K562 (cell line): ENCODE measurements around the gene KCTD12. TPM values are rescaled to one million over a fixed set of nuclear protein-coding genes. Genes with fewer than 3 reads are reported as not detected.

ENCODE experiments used
- ATAC-seq: fragments of 200-7000 bp; cut with Tn5 transposase; 3 replicates; pipeline ENCODE4 v1.9.1; 2020; ENCODE audit warnings: moderate library complexity
- BruUV-seq: library from RNA; stranded (reverse); fragments of 400-500 nt; replicated peaks from 2 replicates; lab custom pipeline; 2021; lab: Mats Ljungman, UMichigan
- CTCF ChIA-PET: fragments of 300-600 bp; formaldehyde crosslinking; extraction: SDS; loops from one replicate; lab custom pipeline; 2021; ENCODE audit warnings: low intra/inter-chr PET ratio; lab: Yijun Ruan, JAX
- POLR2A ChIA-PET: fragments of 300-600, 350-650 bp; sonication (Branson Sonifier 250); formaldehyde crosslinking; extraction: SDS; loops from one replicate; lab custom pipeline; 2021; ENCODE audit warnings: antibody characterized with exemption, inconsistent platforms; lab: Yijun Ruan, JAX
- DNase-seq, 4 experiments: peaks; one replicate each; pipeline versions ENCODE4 v3.0.0 to v3.0.0-alpha.2; 2011 to 2018; ENCODE audit warnings: low spot score in 3 of 4, mixed read lengths in 3 of 4; ENCODE audit errors: extremely low read depth in 1 of 4
- FAIRE-seq: peaks from 2 replicates; lab custom pipeline; 2011; peaks lifted over from hg19 to GRCh38; lab: Jason Lieb, UNC
- H2AFZ ChIP-seq: 2 replicates; pipeline ENCODE4 v1.6.0; 2011; ENCODE audit warnings: low read depth, low read length, control low read depth, inconsistent platforms
- H3K27ac ChIP-seq: fragments of 200-600 bp; 3 replicates; pipeline ENCODE4 v1.8.0; 2011; ENCODE audit warnings: low read depth, mild to moderate bottlenecking, control low read depth, inconsistent platforms, low read length, moderate library complexity, mixed read lengths; ENCODE audit errors: extremely low read depth
- H3K27me3 ChIP-seq, 2 experiments: fragments of 300-600 bp in 1 of 2; 2 replicates in 1 of 2; 3 replicates in 1 of 2; pipeline versions ENCODE4 v1.6.0 to v1.8.0; 2011; ENCODE audit warnings: inconsistent platforms in 2 of 2, low read length in 2 of 2, mild to moderate bottlenecking in 1 of 2, mixed read lengths in 1 of 2, moderate library complexity in 1 of 2; ENCODE audit not compliant: control insufficient read depth in 2 of 2, insufficient read depth in 2 of 2
- H3K36me3 ChIP-seq: fragments of 300-600 bp; 3 replicates; pipeline ENCODE4 v1.8.0; 2011; ENCODE audit warnings: mild to moderate bottlenecking, low read length, inconsistent platforms; ENCODE audit not compliant: control insufficient read depth, insufficient read depth
- H3K4me1 ChIP-seq, 2 experiments: fragments of 200-600 bp in 1 of 2; replicated peaks in 1 of 2; 2 replicates in 1 of 2; 3 replicates in 1 of 2; pipeline versions ENCODE4 v1.5.1 to v1.8.0; 2011; ENCODE audit warnings: inconsistent platforms in 2 of 2, low read length in 2 of 2, mild to moderate bottlenecking in 1 of 2, mixed read lengths in 1 of 2, moderate library complexity in 1 of 2; ENCODE audit not compliant: control insufficient read depth in 2 of 2, insufficient read depth in 2 of 2
- H3K4me2 ChIP-seq: 2 replicates; pipeline ENCODE4 v1.6.1; 2011; ENCODE audit warnings: low read length, control low read depth, inconsistent platforms, mixed read lengths; ENCODE audit not compliant: insufficient read depth
- H3K4me3 ChIP-seq: fragments of 200-600 bp; sonication (generic), shearing (Covaris generic); 2 replicates; pipeline ENCODE4 v1.5.1; 2016; ENCODE audit warnings: control low read depth, inconsistent platforms
- H3K79me2 ChIP-seq: fragments of 200-600 bp; 3 replicates; pipeline ENCODE4 v1.8.0; 2011; ENCODE audit warnings: low read length, inconsistent platforms; ENCODE audit not compliant: control insufficient read depth, insufficient read depth
- H3K9ac ChIP-seq, 2 experiments: 2 replicates each; pipeline versions ENCODE4 v1.6.0 to v1.6.1; 2011; ENCODE audit warnings: low read depth in 2 of 2, low read length in 2 of 2, control low read depth in 1 of 2, inconsistent platforms in 1 of 2, mild to moderate bottlenecking in 1 of 2, mixed read lengths in 1 of 2; ENCODE audit not compliant: insufficient read depth in 1 of 2
- H3K9me1 ChIP-seq: one replicate; pipeline ENCODE4 v1.6.0; 2011; ENCODE audit warnings: inconsistent platforms, mild to moderate bottlenecking, low read length, moderate library complexity; ENCODE audit not compliant: control insufficient read depth, insufficient read depth
- H3K9me3 ChIP-seq: replicated peaks from 2 replicates; pipeline ENCODE4 v1.5.1; 2011; ENCODE audit warnings: low read depth, low read length, inconsistent platforms; ENCODE audit not compliant: control insufficient read depth, insufficient read depth
- H4K20me1 ChIP-seq: replicated peaks from 2 replicates; pipeline ENCODE4 v1.6.1; 2011; ENCODE audit warnings: low read length, inconsistent platforms, mixed read lengths; ENCODE audit not compliant: control insufficient read depth, insufficient read depth
- BRD9 ChIP-seq: fragments of 450-650 bp; IDR thresholded peaks from 2 replicates; pipeline ENCODE4 v1.6.1; 2018; ENCODE audit warnings: low read depth; ENCODE audit not compliant: partially characterized antibody
- DNMT1 ChIP-seq: fragments of 450-650 bp; IDR thresholded peaks from 2 replicates; pipeline ENCODE4 v1.6.1; 2016; ENCODE audit warnings: antibody characterized with exemption, mild to moderate bottlenecking
- E2F6 ChIP-seq, 2 experiments: IDR thresholded peaks; 2 replicates each; pipeline ENCODE4 v1.6.1; 2011; ENCODE audit warnings: borderline replicate concordance in 1 of 2, control low read depth in 1 of 2, low read depth in 1 of 2, low read length in 1 of 2, mild to moderate bottlenecking in 1 of 2, mixed read lengths in 1 of 2, moderate library complexity in 1 of 2; ENCODE audit not compliant: insufficient read depth in 1 of 2, insufficient read length in 1 of 2, poor library complexity in 1 of 2, severe bottlenecking in 1 of 2; ENCODE audit errors: extremely low read depth in 1 of 2
- ETV5 ChIP-seq: sonication (generic); formaldehyde crosslinking; IDR thresholded peaks from 2 replicates; pipeline ENCODE4 v1.4.0; 2020; ENCODE audit warnings: low read depth, mild to moderate bottlenecking, missing genetic modification reagents
- HIVEP1 ChIP-seq: fragments of 250-450 bp; sonication (Bioruptor Pico); IDR thresholded peaks from 2 replicates; pipeline ENCODE4 v1.4.0; 2020; ENCODE audit warnings: mild to moderate bottlenecking
- KDM5B ChIP-seq: fragments of 200-600 bp; sonication (generic); IDR thresholded peaks from 2 replicates; pipeline ENCODE4 v1.6.1; 2012; ENCODE audit warnings: low read depth, mild to moderate bottlenecking, moderate library complexity, low read length, control low read depth, inconsistent platforms; ENCODE audit not compliant: insufficient replicate concordance
- NFRKB ChIP-seq: fragments of 450-650 bp; IDR thresholded peaks from 2 replicates; pipeline ENCODE4 v1.6.1; 2016; ENCODE audit warnings: low read depth
- SMC3 ChIP-seq: conservative IDR thresholded peaks from 2 replicates; pipeline ENCODE4 v1.6.1; 2011; ENCODE audit warnings: low read depth, low read length, improper control_type of control experiment; ENCODE audit not compliant: insufficient read depth
- SRSF7 ChIP-seq: fragments of 200-400 bp; formaldehyde crosslinking; optimal IDR thresholded peaks from 2 replicates; pipeline ENCODE3; 2017; ENCODE audit warnings: mild to moderate bottlenecking, low read depth, low read length
- ZFP36 ChIP-seq: fragments of 150-350 bp; IDR thresholded peaks from 2 replicates; pipeline ENCODE4 v1.6.1; 2018; ENCODE audit warnings: low read length, low read depth; ENCODE audit not compliant: partially characterized antibody
- ZNF324 ChIP-seq: fragments of 250-450 bp; sonication (Bioruptor Pico); IDR thresholded peaks from 2 replicates; pipeline ENCODE4 v1.4.0; 2020; ENCODE audit warnings: mild to moderate bottlenecking
- ZNF347 ChIP-seq: fragments of 450-650 bp; formaldehyde crosslinking; IDR thresholded peaks from 2 replicates; pipeline ENCODE4 v1.4.0; 2020; ENCODE audit warnings: low read depth, mild to moderate bottlenecking, moderate library complexity
- ZNF436 ChIP-seq: fragments of 250-450, 450-650 bp; sonication (Bioruptor Pico); formaldehyde crosslinking; IDR thresholded peaks from 2 replicates; pipeline ENCODE4 v1.7.0; 2020; ENCODE audit warnings: mild to moderate bottlenecking
- ZNF655 ChIP-seq: fragments of 250-450 bp; sonication (Bioruptor Pico); IDR thresholded peaks from 2 replicates; pipeline ENCODE4 v1.5.0; 2021
- ZNF76 ChIP-seq: fragments of 250-450 bp; sonication (Bioruptor Pico); IDR thresholded peaks from 2 replicates; pipeline ENCODE4 v1.4.0; 2020; ENCODE audit warnings: mild to moderate bottlenecking, moderate library complexity, borderline replicate concordance
- ZNF766 ChIP-seq: fragments of 200-800 bp; sonication (Bioruptor generic); conservative IDR thresholded peaks from 2 replicates; pipeline ENCODE4 v1.6.1; 2016; ENCODE audit warnings: missing genetic modification characterization, missing compliant biosample characterization
- WGBS: fragments of 100-300 bp; shearing (Covaris generic); methylation state at CpG from one replicate; pipeline ENCODE4 v1.1.6; 2016; ENCODE audit warnings: low coverage, mixed read lengths; ENCODE audit not compliant: insufficient coverage; ENCODE audit errors: missing lambda C conversion rate; 5-methylcytosine and 5-hydroxymethylcytosine counted together
- in situ Hi-C: fragments of 300-500 bp; cut with MboI; formaldehyde crosslinking; loops from 4 replicates; pipeline ENCODE4 v1.15.0; 2018; ENCODE audit warnings: inconsistent platforms, mixed read lengths
- intact Hi-C: fragments of 100-400 bp; cut with micrococcal nuclease; formaldehyde crosslinking; loops from 2 replicates; pipeline ENCODE4 v1.14.2; 2022
- polyA plus RNA-seq, 8 experiments: library from polyadenylated mRNA; depleted of rRNA in 4 of 8; stranded (reverse) in 5 of 8; unstranded in 3 of 8; fragments of >200 nt; fragmentation: Nextera tagmentation in 2 of 8; fragmentation: Illumina TruSeq in 1 of 8; extraction: Ambion mirVana in 2 of 8; extraction: Trizol in 1 of 8; gene quantifications; 2 replicates each; pipeline versions ENCODE4 v1.2.1 to v1.2.3, GENCODE V29; 2011 to 2014; ENCODE audit warnings: inconsistent platforms in 1 of 8, missing spikeins in 1 of 8
- total RNA-seq, 7 experiments: library from RNA; depleted of rRNA in 6 of 7; stranded (reverse); fragments of >200 nt in 6 of 7; fragmentation: Illumina TruSeq in 2 of 7; extraction: Trizol in 2 of 7; gene quantifications; 2 replicates each; pipeline versions ENCODE4 v1.2.1 to v1.2.3, GENCODE V29; 2011 to 2021; ENCODE audit warnings: low replicate concordance in 1 of 7

The KCTD12 gene
- total and polyA plus RNA-seq, 9 of the 15 experiments (the other 6 are each of a cell fraction or from before 2014, with no cell fraction given) = 0.14 to 0.93 (median 0.32) TPM

GRCh38 chr13:76852986-76853385 lies 33.2 kb downstream of the KCTD12 start:
- POLR2A ChIA-PET = no interaction called here
- Histone ChIP-seq H3K27ac (no peak overlapping the region), H3K27me3 (no peaks in the 10 kb centered on the region), H4K20me1 (no peaks in the 10 kb centered on the region), H2AFZ (no peak overlapping the region), H3K9me3 (no peaks in the 10 kb centered on the region), H3K4me3 (no peak overlapping the region), H3K9ac (no peak overlapping the region), H3K4me2 (no peak overlapping the region), H3K79me2 (no peaks in the 10 kb centered on the region), H3K36me3 (no peaks in the 10 kb centered on the region), H3K4me1 (no peaks in the 10 kb centered on the region), H3K9me1 (no peaks in the 10 kb centered on the region)
- TF ChIP-seq ZFP36 (no peak), SMC3 (no peak), ZNF76 (CRISPR knock-in tag) (no peak), ZNF324 (CRISPR knock-in tag) (no peak), NFRKB (no peak)
- no peak for DNase-seq
- intact Hi-C loops = no loop called here
- WGBS = 0% methylated on average over 2 of the region's 2 CpGs
- BruUV-seq = no TSS peak
- in situ Hi-C loops = no loop called here
- no peak for FAIRE-seq
- ATAC-seq = no peak
- CTCF ChIA-PET = no interaction called here

GRCh38 chr13:76851961-76852360 lies 34.2 kb downstream of the KCTD12 start:
- H3K27me3 ChIP-seq = no peaks in the 10 kb centered on the region
- no peaks in the 10 kb centered on the region for H3K9me1 ChIP-seq
- H3K27ac ChIP-seq = no peak overlapping the region
- CTCF ChIA-PET = no interaction called here
- DNase-seq (no peak), FAIRE-seq (no peak), ATAC-seq (no peak)
- no TSS peak for BruUV-seq
- no peak overlapping the region for H2AFZ ChIP-seq
- no peaks in the 10 kb centered on the region for H3K36me3 ChIP-seq
- WGBS = 3% methylated on average over 4 of the region's 4 CpGs
- no peak overlapping the region for H3K4me2 ChIP-seq
- no peak overlapping the region for H3K9ac ChIP-seq
- POLR2A ChIA-PET = no interaction called here
- intact Hi-C loops = no loop called here
- H3K9me3 ChIP-seq = no peaks in the 10 kb centered on the region
- no peaks in the 10 kb centered on the region for H3K4me1 ChIP-seq
- no peak overlapping the region for H3K4me3 ChIP-seq
- in situ Hi-C loops = no loop called here
- no peaks in the 10 kb centered on the region for H3K79me2 ChIP-seq
- H4K20me1 ChIP-seq = no peaks in the 10 kb centered on the region
- TF ChIP-seq ZNF655 (no peak), ETV5 (CRISPR knock-in tag) (no peak), ZNF347 (CRISPR knock-in tag) (no peak), E2F6 (IDR thresholded peaks at IDR 0.05; ENCODE audit: borderline replicate concordance in 1 of 2, extremely low read depth in 1 of 2, insufficient read depth in 1 of 2, insufficient read length in 1 of 2, low read depth in 1 of 2, low read length in 1 of 2, poor library complexity in 1 of 2, severe bottlenecking in 1 of 2) (no peak), SRSF7 (no peak), DNMT1 (no peak), ZNF436 (CRISPR knock-in tag) (no peak), KDM5B (no peak), HIVEP1 (no peak), ZNF766 (CRISPR knock-in tag) (no peak), BRD9 (no peak)
